Spleen (tissue), 11 donors: ENCODE results near the gene LTN1. TPM values are rescaled to one million over a fixed set of nuclear protein-coding genes. Genes with fewer than 3 reads are reported as not detected.

Experiments
- DNase-seq: peaks from one replicate; pipeline ENCODE4 v3.0.0-alpha.2; 2020
- H3K27ac ChIP-seq, 8 donors: fragments of 200-600 bp; sonication (generic) in 7 of 8; 1 replicate in 4 of 8; 2 replicates in 4 of 8; pipeline versions ENCODE4 v1.5.0 to v1.8.0; 2016 to 2021; ENCODE audit warnings: inconsistent platforms in 4 of 8, mild to moderate bottlenecking in 4 of 8, moderate library complexity in 1 of 8
- H3K27me3 ChIP-seq, 7 donors: fragments of 200-600 bp; sonication (generic) in 6 of 7; replicated peaks in 1 of 7; 1 replicate in 4 of 7; 2 replicates in 3 of 7; pipeline versions ENCODE4 v1.5.0 to v1.8.0; 2016 to 2021; ENCODE audit warnings: inconsistent platforms in 3 of 7, mild to moderate bottlenecking in 1 of 7
- H3K36me3 ChIP-seq, 6 donors: fragments of 200-600 bp; sonication (generic) in 5 of 6; 1 replicate in 4 of 6; 2 replicates in 2 of 6; pipeline versions ENCODE4 v1.5.0 to v1.8.0; 2016 to 2021; ENCODE audit warnings: inconsistent platforms in 2 of 6
- H3K4me1 ChIP-seq, 6 donors: fragments of 200-600 bp; sonication (generic) in 5 of 6; 1 replicate in 3 of 6; 2 replicates in 3 of 6; pipeline versions ENCODE4 v1.5.0 to v1.8.0; 2016 to 2021; ENCODE audit warnings: inconsistent platforms in 3 of 6
- H3K4me3 ChIP-seq, 8 donors: fragments of 200-600 bp; sonication (generic) in 7 of 8; 1 replicate in 4 of 8; 2 replicates in 4 of 8; pipeline versions ENCODE4 v1.5.0 to v1.8.0; 2016 to 2021; ENCODE audit warnings: inconsistent platforms in 4 of 8, mild to moderate bottlenecking in 4 of 8, moderate library complexity in 2 of 8
- H3K9me3 ChIP-seq, 8 donors: fragments of 200-600 bp; sonication (generic) in 7 of 8; 1 replicate in 4 of 8; 2 replicates in 4 of 8; pipeline versions ENCODE4 v1.5.0 to v1.8.0; 2016 to 2021; ENCODE audit warnings: inconsistent platforms in 4 of 8
- POLR2A ChIP-seq, 3 donors: fragments of 450-650 bp; IDR thresholded peaks; one replicate each; pipeline ENCODE4 v1.5.1; 2017; ENCODE audit warnings: antibody characterized with exemption in 3 of 3, mild to moderate bottlenecking in 1 of 3
- POLR2AphosphoS5 ChIP-seq, 3 donors: sonication (generic); formaldehyde crosslinking; IDR thresholded peaks; one replicate each; pipeline ENCODE4 v1.5.1; 2017; ENCODE audit warnings: antibody characterized with exemption in 3 of 3
- WGBS, 5 donors: extraction: QIAGEN DNeasy Blood & Tissue Kit in 3 of 5; methylation state at CpG; one replicate each; pipeline versions ENCODE4 v1.1.5 to v1.1.7; 2013 to 2018; 5-methylcytosine and 5-hydroxymethylcytosine counted together
- intact Hi-C: fragments of 100-400 bp; cut with DNase I; formaldehyde crosslinking; loops from one replicate; pipeline ENCODE4 v1.15.0; 2023; ENCODE audit warnings: low total_unique reads
- polyA plus RNA-seq, 3 donors: library from polyadenylated mRNA; stranded (reverse); fragments of 200-250 nt; gene quantifications; one replicate each; pipeline ENCODE4 v1.2.1, GENCODE V29; 2013
- total RNA-seq, 7 donors: library from RNA; depleted of rRNA in 3 of 7; stranded (reverse); fragments of >200 nt in 3 of 7; fragmentation: NEBNext Ultra II Directional in 4 of 7; extraction: Animal tissue kit (Norgen Biotek cat#: 25700) in 4 of 7; gene quantifications; one replicate each; pipeline versions ENCODE4 v1.1.0 to v1.2.1, GENCODE V29; 2016 to 2021
- TF ChIP-seq, protein P1 (sequence below), 11 experiments: fragments of 200-600 bp in 7 of 11; fragments of 450-650 bp in 4 of 11; sonication (generic) in 4 of 11; IDR thresholded peaks in 8 of 11; conservative IDR thresholded peaks in 3 of 11; 1 replicate in 7 of 11; 2 replicates in 4 of 11; pipeline versions ENCODE4 v1.4.0 to v1.8.0; 2016 to 2021; ENCODE audit warnings: antibody characterized with exemption in 11 of 11, inconsistent platforms in 4 of 11, mild to moderate bottlenecking in 1 of 11
- donor health status: healthy with polysubstance abuse.
- donor health status: DM: no; HTN: no; CAD: no; lungs with moderate emphysema.
- donor health status: DM: no; HTN: no; CAD: no.
- donor health status: Bipolar disorder and iron deficiency.
- donor health status: healthy.
- donor health status: DM: no; HTN: no; CAD: no.
- donor health status: DM: yes; HTN: yes; CAD: no.

LTN1 gene
- total and polyA plus RNA-seq, 10 donors, result 4.6 to 37.3 (median 28.7) TPM

DNA sequence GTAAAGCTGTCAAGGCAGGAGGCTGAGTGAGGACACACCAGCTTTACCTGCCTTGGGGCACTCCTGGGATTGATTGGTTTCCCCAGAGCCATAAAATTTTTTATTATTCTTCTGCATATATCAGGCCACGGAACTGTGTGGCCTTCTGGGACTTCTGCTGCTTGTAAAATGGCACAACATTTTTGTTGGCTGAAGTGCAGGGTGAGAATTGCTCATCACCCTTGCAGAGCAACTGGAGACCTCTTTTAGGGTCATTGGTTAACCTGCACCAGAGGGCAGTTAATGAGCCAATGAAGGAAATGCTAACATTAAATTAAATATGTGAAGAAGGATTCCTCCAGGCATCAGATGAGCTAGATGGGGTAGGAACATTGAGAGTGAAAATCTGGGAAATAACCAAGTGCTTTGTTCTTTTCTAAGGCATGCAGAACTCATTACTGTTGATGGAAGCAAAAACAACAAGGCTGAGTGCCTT lies 87.7 kb downstream of the LTN1 start:
- TF ChIP-seq, protein P1, sequence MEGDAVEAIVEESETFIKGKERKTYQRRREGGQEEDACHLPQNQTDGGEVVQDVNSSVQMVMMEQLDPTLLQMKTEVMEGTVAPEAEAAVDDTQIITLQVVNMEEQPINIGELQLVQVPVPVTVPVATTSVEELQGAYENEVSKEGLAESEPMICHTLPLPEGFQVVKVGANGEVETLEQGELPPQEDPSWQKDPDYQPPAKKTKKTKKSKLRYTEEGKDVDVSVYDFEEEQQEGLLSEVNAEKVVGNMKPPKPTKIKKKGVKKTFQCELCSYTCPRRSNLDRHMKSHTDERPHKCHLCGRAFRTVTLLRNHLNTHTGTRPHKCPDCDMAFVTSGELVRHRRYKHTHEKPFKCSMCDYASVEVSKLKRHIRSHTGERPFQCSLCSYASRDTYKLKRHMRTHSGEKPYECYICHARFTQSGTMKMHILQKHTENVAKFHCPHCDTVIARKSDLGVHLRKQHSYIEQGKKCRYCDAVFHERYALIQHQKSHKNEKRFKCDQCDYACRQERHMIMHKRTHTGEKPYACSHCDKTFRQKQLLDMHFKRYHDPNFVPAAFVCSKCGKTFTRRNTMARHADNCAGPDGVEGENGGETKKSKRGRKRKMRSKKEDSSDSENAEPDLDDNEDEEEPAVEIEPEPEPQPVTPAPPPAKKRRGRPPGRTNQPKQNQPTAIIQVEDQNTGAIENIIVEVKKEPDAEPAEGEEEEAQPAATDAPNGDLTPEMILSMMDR (IDR thresholded peaks at IDR 0.05 in 8 of 11, conservative IDR thresholded peaks at IDR 0.05 in 3 of 11), result no peak
- TF ChIP-seq POLR2A (IDR thresholded peaks at IDR 0.05) (no peak), POLR2AphosphoS5 (IDR thresholded peaks at IDR 0.05) (no peak)
- WGBS, 5 donors, result 67 to 88% (median 74%) methylated on average over 1 of the region's 1 CpG
- Histone ChIP-seq H3K27me3 (no peaks in the 10 kb centered on the region), H3K4me3 (no peak overlapping the region), H3K9me3 (peaks cover 0 to 4% (median 0%) of the 10 kb centered on the region in 8 donors), H3K36me3 (no peaks in the 10 kb centered on the region), H3K4me1 (no peaks in the 10 kb centered on the region), H3K27ac (no peak overlapping the region)
- no peak for DNase-seq
- intact Hi-C loops, result no loop called here

DNA sequence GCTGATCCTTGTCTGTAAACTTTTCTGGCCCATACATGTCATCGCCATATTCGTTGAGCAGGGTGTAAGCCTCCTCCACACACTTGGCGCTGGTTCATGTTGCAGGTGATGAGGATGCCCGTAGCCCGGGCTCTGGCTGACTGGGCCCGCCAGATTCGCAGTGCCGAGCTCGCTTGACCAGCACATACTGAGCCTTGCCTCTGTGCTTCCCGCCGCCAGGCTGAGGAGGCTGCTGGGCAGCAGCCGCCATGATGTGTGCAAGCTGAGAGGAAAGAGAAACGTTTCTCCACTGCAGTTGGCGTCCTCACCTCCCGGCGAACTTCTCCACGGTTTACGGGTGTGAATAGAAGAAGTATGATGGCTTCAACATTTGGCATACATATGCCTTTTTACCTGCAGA lies 89.2 kb downstream of the LTN1 start:
- intact Hi-C loops, result no loop called here
- no peaks in the 10 kb centered on the region for H3K4me1 ChIP-seq
- H3K27me3 ChIP-seq, result no peaks in the 10 kb centered on the region
- no peaks in the 10 kb centered on the region for H3K36me3 ChIP-seq
- WGBS, 5 donors, result 89 to 94% (median 93%) methylated on average over 18 of the region's 18 CpGs
- no peak overlapping the region for H3K27ac ChIP-seq
- H3K9me3 ChIP-seq, result peaks cover 0 to 4% (median 0%) of the 10 kb centered on the region in 8 donors
- TF ChIP-seq POLR2A (IDR thresholded peaks at IDR 0.05) (no peak), POLR2AphosphoS5 (IDR thresholded peaks at IDR 0.05) (no peak)
- TF ChIP-seq, protein P1 (IDR thresholded peaks at IDR 0.05 in 8 of 11, conservative IDR thresholded peaks at IDR 0.05 in 3 of 11), result no peak
- DNase-seq, result no peak
- no peak overlapping the region for H3K4me3 ChIP-seq

DNA sequence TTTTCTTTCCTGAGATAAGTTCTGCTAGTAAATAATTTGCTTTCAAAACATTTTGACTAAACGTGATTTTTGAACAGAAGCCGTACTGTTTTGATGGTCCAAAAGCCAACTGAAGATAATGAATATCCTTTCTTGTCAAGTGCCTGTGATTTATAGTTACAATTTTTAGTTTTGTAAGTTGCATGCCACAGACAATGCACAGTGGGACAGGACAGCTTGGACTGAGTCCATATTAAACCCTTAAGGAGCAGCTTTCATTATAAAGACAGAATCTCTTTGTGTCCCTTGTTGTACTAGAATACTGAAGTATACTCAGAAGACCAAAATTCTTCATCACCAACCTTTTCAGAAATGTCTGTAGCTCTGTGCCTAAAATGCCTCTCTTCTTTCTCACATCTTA lies 92.2 kb downstream of the LTN1 start:
- Histone ChIP-seq H3K27ac (no peak overlapping the region), H3K4me1 (no peaks in the 10 kb centered on the region), H3K4me3 (no peak overlapping the region), H3K36me3 (no peaks in the 10 kb centered on the region), H3K9me3 (peaks cover 0 to 8% (median 0%) of the 10 kb centered on the region in 8 donors), H3K27me3 (peaks cover 0 to 4% (median 0%) of the 10 kb centered on the region in 7 donors)
- WGBS, 5 donors, result 82 to 93% (median 88%) methylated on average over 2 of the region's 2 CpGs
- no peak for DNase-seq
- intact Hi-C loops, result no loop called here
- TF ChIP-seq, protein P1 (IDR thresholded peaks at IDR 0.05 in 8 of 11, conservative IDR thresholded peaks at IDR 0.05 in 3 of 11), result no peak
- no peak for TF ChIP-seq POLR2AphosphoS5 (IDR thresholded peaks at IDR 0.05)

DNA sequence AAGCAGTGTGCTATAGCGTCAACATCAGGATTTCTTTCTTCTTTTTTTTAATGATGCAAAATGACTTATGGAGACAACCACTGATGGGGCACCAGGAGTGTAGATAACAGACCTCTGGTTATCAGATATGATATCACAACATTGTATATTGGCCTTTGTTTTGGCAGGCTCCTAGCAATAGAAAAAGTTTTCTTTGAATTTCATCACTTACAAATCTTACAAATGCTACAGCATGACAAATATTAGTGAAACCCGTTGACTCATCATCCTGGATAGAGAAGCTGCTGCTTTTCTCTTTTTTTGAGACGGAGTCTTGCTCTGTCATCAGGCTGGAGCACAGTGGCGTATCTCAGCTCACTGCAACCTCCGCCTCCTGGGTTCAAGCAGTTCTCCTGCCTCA lies 92.9 kb downstream of the LTN1 start:
- TF ChIP-seq, protein P1 (IDR thresholded peaks at IDR 0.05 in 8 of 11, conservative IDR thresholded peaks at IDR 0.05 in 3 of 11), result no peak
- TF ChIP-seq POLR2A (IDR thresholded peaks at IDR 0.05) (no peak), POLR2AphosphoS5 (IDR thresholded peaks at IDR 0.05) (no peak)

More for the DNA sequence above, 92.9 kb downstream of the LTN1 start:
- Histone ChIP-seq H3K27me3 (peaks cover 0 to 4% (median 0%) of the 10 kb centered on the region in 7 donors), H3K27ac (no peak overlapping the region), H3K4me1 (no peaks in the 10 kb centered on the region), H3K4me3 (no peak overlapping the region), H3K9me3 (peaks cover 0 to 8% (median 0%) of the 10 kb centered on the region in 8 donors), H3K36me3 (no peaks in the 10 kb centered on the region)
- no peak for DNase-seq
- 84 to 98% (median 90%) methylated on average over 5 of the region's 5 CpGs for WGBS, 5 donors
- intact Hi-C loops, result no loop called here
